AG09309 (cell line): Measurements from ENCODE around the gene HMGN2.

Experiments used
- DNase-seq: peaks from one replicate; pipeline ENCODE4 v3.0.0-alpha.2; 2010; ENCODE audit warnings: low read depth
- H3K4me3 ChIP-seq: 2 replicates; pipeline ENCODE4 v1.5.1; 2011; ENCODE audit warnings: mild to moderate bottlenecking, low read depth, low read length, moderate library complexity; ENCODE audit not compliant: control insufficient read depth
- CTCF ChIP-seq: IDR thresholded peaks from 2 replicates; pipeline ENCODE4 v1.5.1; 2011; ENCODE audit warnings: mild to moderate bottlenecking, low read depth, low read length, inconsistent platforms; ENCODE audit not compliant: insufficient read depth, control insufficient read depth; ENCODE audit errors: missing control alignments

The HMGN2 gene

GRCh38 chr1:26468911-26469310 is 3.3 kb upstream of the HMGN2 start:
- no peak overlapping the region for H3K4me3 ChIP-seq
- DNase-seq = no peak
- TF ChIP-seq CTCF = no peak

GRCh38 chr1:26469558-26469957 is 2.7 kb upstream of the HMGN2 start:
- DNase-seq = no peak
- no peak for TF ChIP-seq CTCF
- no peak overlapping the region for H3K4me3 ChIP-seq

- H3K4me3 ChIP-seq = peak overlapping the region; percentile 59
- no peak for DNase-seq
- TF ChIP-seq CTCF = no peak
These were observed 1.3 kb upstream of the HMGN2 start for GRCh38 chr1:26470878-26471497.

GRCh38 chr1:26471498-26472319 is 531 bp upstream of the HMGN2 start:
- DNase-seq = no peak
- peak overlapping the region; percentile 59 for H3K4me3 ChIP-seq
- TF ChIP-seq CTCF = no peak

- peak overlapping the region; percentile 59 for H3K4me3 ChIP-seq
- no peak for TF ChIP-seq CTCF
These were observed 933 bp downstream of the HMGN2 start for GRCh38 chr1:26472901-26473845.

GRCh38 chr1:26474818-26475217 is 2.6 kb downstream of the HMGN2 start:
- TF ChIP-seq CTCF = no peak
- no peak for DNase-seq
- H3K4me3 ChIP-seq = no peak overlapping the region

More at GRCh38 chr1:26472901-26473845, 933 bp downstream of the HMGN2 start:
- DNase-seq = peak; percentile 71
